NCI-H1105 treated with DMSO at 0.1 percent for 48 hours (cell line): ENCODE results near the gene CDH8.

Experiments used
- DNase-seq: peaks from one replicate; lab custom pipeline; 2025; lab: John Stamatoyannopoulos, UW

Gene CDH8

DNA sequence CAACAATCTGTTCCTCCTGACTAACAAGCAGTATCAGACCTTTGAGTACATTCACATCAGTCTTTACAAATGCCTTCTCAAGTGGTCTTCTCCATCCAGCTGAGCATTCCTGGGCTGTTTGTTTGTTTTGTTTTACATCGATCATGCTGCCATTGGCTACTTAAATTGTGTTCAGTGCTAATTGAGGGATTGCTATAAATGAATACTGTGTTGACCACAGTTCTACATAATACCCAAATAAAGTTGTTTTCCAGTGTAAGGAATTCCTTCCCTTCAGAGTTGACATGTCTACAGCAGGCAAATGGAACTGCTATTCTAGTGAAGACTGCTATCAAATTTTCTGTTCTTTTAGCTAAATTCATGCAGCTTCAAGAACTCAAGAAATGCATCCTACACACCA lies 3.2 kb downstream of the CDH8 start:
- no peak for DNase-seq

- DNase-seq, result peak; percentile 28
Observed at GRCh38 chr16:62029947-62030346, 6.3 kb downstream of the CDH8 start.

DNA sequence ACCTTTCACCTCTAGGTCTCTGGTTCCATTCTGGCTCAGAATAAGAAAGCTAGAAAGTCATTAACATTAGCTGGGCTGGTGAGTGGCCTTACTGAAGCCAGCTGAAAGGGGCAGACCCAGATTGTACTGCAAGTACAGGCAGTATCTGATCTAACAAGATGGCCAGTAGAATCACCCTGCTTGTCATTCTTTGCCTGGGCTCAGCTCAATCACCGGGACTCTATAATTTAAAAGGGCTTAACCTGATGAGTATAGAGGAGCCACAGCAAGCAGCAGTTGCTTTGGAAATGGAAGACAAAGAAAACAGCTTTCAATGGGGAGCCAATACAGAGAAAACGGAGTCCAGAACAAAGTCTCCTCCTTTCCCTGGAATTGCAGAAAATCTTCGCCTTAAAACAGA lies 13.6 kb downstream of the CDH8 start:
- no peak for DNase-seq

- DNase-seq, result no peak
Observed at GRCh38 chr16:62021161-62021581, 15.1 kb downstream of the CDH8 start.

DNA sequence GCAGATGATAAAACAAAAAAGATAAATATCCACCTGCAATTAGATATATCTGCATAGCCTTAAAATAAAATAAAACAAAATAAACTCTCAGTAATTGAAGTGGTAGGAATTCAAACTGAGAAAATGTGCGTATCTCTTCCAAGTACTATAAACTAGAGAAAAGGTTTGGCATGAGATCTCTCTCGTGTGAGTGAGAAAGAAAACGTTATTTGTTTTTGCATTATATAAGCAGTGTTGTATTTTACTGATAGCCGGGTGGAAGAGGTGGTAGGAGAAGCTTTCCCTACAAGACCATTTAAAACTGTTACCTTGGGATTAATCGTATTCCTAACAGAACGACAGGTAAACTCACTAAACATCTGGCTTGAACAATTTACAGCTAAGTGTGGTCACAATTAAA lies 15.6 kb downstream of the CDH8 start:
- DNase-seq, result no peak

GRCh38 chr16:62019851-62020250 lies 16.4 kb downstream of the CDH8 start:
- DNase-seq, result no peak

DNA sequence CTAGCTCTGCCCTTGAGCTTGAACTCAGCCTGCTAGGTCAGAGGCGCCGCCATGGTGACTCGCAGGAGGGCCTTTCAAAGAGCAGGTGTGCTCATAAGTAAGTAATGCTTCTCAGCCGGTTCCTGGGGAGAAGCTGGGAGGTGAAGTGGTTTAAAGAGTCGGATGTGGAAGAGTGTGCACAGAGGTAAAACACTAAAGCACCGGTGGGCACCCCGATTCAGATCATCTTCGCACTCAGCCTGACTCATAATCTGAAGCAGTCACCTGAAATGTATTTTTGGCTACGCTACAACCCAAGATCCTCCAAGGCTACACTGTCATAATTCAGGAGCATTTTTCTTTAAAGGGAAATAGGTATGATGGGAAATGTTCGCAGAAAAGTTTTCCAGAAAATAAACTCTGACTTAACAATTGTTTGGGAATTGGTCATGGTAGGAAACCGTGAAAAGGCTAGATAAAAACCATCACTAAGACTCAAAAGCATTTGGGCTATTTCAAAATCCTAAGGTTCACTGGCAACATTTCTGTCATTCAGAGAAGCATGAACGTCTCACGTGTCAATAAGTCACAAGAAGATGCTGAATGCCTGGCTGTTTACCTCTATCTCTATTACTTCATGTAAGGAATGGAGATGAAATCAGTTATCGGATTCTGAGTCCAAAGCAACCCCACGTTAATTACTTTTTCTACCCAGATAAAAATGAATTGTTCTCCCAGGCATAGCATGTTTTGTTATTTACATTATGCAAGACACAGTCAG lies 17.8 kb downstream of the CDH8 start:
- DNase-seq, result no peak

DNA sequence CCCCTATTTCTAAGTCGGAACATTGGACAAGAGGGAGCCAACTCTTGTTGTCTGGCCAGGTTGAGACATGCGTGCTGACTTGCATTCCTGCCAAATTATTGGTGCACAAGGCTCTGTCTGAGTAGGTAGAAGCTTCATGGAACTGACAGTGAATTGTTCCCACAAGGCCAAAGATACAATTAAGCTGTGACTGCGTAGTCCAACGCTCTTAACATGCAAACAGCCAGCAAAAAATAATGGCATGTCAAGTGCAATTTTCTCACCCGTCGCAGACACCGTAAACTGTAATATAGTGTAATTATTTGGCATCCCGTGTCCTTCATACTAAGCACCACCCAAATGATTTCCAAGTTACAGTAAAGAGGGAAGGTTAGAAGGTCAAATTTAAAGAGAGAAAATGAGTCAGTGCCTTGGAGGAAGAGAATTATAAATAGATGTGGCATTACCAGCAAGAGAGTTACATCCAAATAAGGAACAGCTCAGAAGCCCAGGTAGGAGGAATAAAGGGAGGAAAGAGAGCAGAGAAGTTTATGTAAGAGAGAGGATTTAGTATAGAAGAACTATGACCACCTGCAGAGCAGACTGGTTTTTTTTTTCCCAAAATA lies 21.8 kb downstream of the CDH8 start:
- peak; percentile 79 for DNase-seq

- DNase-seq, result no peak
Observed at GRCh38 chr16:62010186-62010585, 26.1 kb downstream of the CDH8 start.

GRCh38 chr16:61998460-61998859 lies 37.8 kb downstream of the CDH8 start:
- DNase-seq, result no peak

- DNase-seq, result peak; percentile 0
Observed at GRCh38 chr16:61993108-61993507, 43.1 kb downstream of the CDH8 start.

GRCh38 chr16:61987474-61988012 lies 48.7 kb downstream of the CDH8 start:
- DNase-seq, result no peak

GRCh38 chr16:61969077-61969382 lies 67.2 kb downstream of the CDH8 start:
- DNase-seq, result no peak

GRCh38 chr16:61968242-61969076 lies 67.8 kb downstream of the CDH8 start:
- DNase-seq, result no peak

DNA sequence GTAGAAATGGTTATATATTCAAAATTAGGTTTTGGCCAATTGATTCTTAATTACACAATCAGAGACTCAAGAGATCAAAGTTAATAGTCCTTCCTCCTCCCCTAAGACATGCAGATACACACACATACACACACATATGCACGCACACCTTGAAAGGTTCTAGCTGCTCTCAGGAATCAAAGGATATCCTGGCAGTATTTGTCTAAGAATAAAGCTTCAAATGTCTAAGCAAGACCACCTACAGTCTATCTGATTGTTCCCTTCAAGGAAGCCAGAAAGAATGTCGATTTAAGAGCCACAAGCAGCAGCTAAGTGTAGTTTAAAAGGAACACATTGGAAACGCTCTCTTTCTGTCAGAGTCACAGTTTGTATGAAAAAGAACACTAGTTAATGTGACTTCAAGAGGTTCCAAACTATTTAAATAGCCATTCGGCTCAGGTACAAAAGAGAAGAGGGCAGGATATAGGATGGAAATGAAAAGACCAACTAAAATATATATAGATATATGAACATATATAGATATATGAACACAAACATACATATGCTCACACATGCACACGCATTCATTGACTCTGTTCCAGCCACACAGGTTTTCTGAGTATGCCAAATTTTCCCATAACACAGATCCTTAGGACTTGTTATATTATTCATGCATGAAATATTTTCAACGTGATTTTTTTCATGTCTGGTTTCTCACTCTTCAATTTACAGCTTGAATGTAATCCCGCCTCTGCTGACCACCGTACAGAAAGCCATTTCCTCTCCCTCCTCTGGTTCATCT lies 79.0 kb downstream of the CDH8 start:
- no peak for DNase-seq

- no peak for DNase-seq
Observed at GRCh38 chr16:61952841-61953240, 83.4 kb downstream of the CDH8 start.

- no peak for DNase-seq
Observed at GRCh38 chr16:61948414-61948813, 87.8 kb downstream of the CDH8 start.

DNA sequence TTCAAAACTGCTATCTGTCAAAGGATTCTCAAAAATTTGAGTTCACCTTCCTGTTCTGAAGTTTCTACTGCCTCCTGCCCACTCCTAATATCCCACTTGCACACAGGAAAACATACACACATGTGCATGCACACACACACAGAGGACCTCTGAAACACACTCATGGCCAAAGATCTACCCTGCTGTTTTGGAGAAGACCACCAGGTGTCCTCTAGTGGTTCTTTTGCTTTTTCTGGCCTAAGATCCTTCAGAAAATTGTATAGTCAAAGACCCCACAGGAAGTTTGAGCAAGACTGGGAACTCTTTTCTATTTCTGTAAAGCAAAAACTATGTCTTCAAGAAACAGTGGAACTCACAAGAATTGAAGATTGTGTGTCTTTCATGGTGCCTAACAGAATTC lies 90.2 kb downstream of the CDH8 start:
- no peak for DNase-seq

- DNase-seq, result no peak
Observed at GRCh38 chr16:61945511-61945910, 90.7 kb downstream of the CDH8 start.

DNA sequence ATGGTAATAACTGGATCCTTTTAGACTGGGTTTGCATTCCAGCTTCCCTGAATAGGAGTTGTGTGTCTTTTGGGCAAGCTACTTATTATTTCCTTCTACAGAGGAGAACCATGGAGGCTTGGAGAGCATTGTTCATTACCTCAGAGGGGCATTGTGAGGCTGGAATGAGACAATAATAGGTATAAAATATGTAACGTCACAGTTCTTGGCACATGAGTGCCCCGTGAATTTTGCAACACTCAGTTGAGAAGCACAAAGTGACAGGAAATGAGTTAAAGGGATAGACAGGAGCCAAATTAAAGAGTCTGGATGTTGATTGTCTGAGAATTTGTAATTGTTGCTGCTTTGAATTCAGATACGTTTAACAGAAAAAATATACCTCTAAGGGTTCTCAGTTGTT lies 92.2 kb downstream of the CDH8 start:
- no peak for DNase-seq

DNA sequence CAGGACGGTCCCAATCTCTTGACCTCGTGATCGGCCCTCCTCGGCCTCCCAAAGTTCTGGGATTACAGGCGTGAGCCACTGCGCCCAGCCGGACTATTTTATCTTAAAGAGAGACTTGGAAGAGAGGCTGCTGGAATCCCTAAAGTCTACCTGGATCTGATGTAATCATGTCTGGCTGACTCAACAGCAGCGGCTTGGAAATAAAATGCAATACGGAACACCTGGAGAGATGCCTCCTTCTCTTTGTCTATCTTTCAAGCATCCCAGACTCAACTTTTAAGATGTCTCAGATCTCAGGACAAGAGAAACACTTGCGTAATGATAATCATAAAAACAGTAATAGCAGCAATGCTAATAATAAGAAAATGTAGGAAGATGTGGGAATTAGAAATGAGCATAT lies 95.6 kb downstream of the CDH8 start:
- no peak for DNase-seq

- DNase-seq, result peak; percentile 51
Observed at GRCh38 chr16:61937646-61938045, 98.6 kb downstream of the CDH8 start.
